Activated T-cell treated with anti-CD3 and anti-CD28 coated beads for 1 hour (primary cell): ENCODE results near the gene ZFP91.

ENCODE experiments used
- DNase-seq: peaks from one replicate; pipeline ENCODE4 v3.0.0-alpha.2; 2020; ENCODE audit warnings: low read depth

Gene ZFP91

DNA sequence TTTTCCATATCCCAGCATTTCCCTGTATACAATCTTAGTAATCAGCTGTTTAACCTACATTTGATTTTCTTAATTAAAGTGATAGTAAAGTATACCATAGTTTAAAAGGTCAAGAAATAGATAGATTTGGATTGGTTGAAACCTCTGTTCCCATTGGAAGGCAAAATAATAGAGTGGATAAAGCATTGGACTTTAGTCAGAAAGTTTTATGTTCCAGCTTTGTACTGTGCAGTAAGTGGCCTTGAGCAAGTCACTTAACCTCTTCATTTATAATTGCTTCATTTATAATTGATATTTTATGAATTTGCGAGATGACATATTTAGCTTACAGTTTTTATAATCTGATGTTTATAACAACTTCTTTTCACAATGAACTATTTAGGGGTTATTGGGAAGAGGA, 3.6 kb downstream of the ZFP91 start:
- no peak for DNase-seq

DNA sequence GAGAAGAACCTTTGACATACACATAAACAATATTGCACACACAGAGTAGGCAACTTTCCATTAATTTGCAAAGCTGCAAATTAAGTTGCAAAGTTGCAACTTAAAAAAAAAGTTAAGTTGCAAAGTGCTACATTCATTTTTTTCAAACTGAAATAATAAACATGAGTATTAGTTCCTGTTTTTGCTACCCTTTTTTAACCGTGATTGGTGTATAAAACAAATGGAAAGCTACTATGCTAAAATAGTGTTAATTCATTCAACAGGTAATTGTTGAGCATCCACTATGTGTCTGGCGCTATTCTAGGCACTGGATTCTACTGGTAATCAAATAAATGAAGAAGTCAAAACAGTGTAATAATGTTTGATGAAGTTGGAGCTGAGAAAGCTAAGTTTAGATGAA, 8.1 kb downstream of the ZFP91 start:
- DNase-seq = no peak

DNA sequence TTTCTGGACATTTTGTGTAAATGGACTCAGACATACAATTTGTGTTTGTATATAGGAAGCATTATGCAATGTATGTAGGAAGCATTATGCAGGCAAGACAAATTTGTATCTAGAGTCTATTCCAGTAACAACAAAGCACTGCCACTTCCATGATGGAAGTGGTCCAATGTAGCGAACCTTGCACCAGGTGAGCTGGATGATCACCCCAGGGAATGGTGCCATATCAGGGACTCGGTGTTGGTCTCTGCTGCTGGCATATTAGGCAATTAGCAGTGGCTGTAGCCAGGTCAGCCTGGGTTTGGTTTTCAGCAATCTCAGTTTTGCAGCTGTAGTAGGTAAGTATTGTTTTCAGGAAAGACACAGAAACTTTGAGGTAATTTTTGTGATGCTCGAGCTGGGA, 12.8 kb downstream of the ZFP91 start:
- DNase-seq = no peak

DNA sequence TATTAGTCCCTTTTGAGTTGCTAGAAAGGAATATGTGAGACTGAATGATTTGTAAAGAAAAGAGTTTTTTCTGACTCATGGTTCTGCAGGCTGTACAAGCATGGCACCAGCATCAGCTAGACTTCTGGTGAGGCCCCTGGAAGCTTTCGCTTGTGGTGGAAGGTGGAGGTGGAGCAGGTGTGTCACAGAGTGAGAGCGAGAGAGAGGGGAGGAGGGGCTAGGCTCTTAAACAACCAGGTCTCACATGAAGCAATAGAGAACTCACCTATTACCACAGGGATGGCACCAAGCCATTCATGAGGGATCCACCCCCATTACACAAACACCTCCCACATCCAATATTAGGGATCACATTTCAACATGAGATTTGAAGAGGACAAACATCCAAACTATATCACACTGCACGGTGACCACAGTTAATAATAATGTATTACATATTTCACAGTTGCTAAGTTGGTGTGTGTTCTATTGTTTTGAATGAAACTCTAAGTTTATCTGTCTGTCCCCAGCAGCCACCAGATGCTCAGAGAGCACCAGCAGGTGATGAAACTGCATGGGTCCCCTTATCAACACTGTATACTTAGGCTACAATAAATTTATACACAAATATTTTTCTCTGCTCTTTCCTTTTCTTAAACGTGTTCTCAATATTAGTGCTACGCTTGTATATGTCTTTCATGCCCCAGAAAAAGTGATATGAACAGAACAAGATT, 14.1 kb downstream of the ZFP91 start:
- DNase-seq = no peak

DNA sequence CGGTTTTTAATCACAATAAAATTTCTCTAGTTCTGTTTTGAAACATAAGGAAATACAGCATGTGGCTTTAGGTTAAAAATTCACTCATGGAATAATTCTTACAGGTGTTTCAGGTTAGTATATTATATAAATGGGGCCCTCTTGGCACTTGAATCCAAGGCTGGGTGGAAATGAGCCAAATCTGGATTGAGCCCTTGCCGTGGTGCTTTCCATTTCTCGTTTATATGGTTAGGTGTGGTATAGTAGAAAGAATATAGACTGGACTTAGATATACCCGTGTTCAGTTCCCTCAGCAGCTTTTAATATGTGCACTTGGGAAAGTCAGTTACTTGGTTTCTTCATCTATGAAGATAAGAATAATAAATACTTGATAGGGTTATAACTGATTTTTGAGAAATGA, 16.0 kb downstream of the ZFP91 start:
- DNase-seq = no peak

DNA sequence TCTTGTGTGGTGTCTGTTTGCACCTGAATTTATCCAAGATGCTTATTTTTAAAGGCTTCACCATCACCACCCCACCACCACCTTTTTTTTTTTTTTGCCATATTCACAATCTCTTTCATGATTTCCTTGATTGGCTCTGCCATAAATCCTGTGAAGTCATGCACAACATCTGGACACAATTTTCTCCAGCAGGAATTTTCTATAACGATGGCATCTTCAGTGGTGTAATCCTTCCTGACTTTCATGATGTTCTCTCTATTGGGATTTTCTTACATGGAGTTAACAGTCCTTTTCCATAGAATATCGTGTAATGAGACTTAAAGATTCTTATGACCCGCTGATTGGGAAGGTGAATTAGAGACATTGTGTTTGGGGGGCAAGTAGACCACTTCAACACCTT, 17.8 kb downstream of the ZFP91 start:
- no peak for DNase-seq

DNA sequence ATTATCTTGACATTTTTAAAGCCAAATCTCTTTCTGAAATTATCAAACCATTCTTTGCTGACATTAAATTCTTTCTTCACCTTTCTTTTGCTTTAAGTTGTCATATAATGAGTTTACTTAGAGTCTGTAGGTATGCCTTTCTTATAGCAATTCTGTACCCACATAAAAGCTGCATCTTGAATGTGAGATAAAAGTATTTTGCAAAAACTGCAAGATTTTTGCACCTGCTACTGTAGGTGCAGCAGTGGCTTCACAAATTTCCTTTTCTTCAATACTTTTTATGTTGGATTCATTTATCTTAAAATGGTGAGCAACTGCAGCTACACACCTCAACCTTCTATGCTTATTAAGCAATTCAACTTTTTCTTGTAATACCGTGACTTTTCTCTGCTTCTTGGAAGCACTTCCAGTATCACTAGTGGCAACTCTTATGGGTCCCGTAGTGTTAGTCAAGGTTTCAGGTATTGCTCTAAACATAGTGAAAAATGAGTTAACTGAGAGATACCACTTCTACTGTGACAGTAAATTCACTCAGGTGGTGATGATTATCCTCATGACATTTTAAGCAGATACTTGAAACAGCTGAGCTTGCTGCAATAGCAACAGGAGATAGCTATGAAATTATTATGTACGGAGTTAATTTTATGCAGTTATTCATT, 18.8 kb downstream of the ZFP91 start:
- no peak for DNase-seq

DNA sequence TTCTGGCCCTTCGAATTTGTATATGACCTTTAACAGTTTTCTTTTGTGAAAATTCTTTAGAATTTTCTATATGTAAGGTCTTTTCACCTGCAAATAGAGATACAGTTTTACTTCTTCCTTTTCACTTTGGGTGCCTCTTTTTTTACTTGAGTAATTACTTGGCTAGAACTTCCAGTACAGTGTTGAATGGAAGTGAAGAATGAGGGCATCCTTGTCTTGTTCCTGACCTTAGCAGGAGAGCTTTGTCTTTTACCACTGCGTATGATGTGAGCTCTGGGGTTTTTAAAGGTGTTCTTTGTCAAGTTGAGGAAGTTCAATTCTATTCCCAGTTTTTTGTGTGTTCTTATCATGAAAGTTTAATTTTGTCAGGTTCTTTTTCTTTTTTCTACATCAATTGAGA, 21.6 kb downstream of the ZFP91 start:
- DNase-seq = no peak

DNA sequence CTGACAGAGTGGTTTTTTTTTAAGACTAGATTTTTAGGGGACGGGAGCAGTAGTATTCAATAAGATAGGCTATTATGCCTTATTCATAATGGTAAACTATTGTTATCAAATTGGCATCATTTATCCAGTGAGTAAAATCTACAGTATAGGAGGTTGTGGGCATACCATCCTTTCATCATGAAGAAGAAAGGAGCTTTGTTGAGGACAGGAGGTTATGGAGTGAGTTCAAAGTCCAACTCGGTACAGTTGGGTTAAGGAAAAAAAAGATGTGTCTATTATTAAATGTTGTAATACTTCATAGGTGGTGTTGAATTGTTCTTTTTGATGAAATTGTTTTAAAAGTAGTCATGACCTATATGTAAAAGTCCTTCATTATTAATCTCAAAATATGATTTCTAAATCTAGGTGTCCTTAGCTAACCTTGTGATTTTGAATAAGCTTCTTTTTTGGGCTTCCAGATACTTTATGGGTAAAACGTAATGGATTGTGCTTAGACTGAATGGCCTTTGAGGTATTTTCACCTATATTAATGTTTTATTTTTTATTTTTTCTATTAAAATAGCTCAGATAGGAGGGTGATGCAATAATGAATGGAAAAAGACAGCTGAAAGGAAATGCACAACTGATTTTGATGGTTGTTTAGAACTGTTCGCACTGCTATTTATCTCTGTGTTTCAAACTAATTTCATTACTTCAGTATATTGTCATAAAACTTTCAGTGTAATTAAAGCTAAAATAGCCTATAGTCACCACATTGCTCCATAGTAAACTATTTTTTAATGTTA, 28.3 kb downstream of the ZFP91 start:
- no peak for DNase-seq

DNA sequence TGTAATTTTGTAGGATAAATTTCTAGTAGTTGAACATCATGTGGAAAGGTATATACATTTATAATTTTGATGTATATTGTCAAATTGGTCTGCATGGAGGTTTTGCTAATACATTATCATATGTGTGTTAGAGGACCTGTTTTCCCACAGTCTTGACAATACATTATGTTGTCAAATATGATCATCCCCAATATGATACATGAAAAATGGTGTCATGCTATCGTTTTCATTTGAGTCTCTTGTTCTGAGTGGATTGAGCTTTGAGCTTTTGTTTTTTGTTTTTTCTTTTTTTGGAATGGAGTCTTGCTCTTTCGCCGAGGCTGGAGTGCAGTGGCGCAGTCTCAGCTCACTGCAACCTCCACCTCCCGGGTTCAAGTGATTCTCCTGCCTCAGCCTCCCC, 29.5 kb downstream of the ZFP91 start:
- DNase-seq = no peak

DNA sequence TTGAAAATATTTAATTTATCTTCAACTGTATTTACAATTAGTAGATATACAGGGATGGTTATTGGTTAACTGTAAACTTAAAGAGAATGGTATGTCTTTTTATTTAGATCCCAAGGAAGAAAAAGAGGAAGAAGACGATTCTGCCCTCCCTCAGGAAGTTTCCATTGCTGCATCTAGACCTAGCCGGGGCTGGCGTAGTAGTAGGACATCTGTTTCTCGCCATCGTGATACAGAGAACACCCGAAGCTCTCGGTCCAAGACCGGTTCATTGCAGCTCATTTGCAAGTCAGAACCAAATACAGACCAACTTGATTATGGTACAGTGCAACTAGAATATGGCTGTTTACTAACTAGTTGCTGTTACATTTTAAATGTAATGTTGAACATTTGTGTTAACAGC, 30.9 kb downstream of the ZFP91 start:
- DNase-seq = no peak

DNA sequence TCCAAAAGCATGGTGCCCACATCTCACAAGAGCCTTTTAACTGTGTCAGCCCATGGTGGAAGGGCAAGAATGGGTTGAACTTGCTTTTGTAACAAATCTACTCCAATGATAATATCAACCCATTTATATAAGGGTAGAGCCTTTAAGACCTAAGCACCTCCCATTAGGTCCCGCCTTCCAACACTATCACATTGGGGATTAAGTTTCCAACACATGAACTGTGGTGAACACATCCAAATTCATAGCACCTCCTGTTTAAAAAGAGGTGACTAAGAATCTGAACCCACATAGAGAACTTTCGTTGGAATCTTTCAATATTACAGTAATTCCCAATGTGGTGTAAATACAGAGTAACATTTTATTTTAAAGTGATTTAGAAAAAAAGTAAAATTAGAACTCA, 34.4 kb downstream of the ZFP91 start:
- DNase-seq = no peak

DNA sequence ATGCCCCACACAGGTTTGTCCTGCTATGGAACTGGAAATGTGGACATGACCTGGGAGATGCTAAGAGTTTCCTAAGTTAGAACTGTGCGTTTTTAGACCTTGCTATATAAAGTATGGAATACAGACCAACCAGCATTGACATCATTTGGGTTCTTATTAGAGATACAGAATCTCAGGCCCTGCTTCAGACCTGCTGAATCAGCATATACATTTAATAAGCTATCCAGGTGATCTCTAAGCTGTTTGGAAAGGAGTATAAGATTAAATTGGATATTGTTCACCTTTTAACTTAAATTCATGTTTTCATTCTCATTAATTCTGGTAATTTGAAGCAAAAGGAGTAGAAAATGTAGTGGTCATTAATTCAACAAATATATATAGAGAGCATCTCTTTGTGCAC, 36.7 kb downstream of the ZFP91 start:
- DNase-seq = no peak

DNA sequence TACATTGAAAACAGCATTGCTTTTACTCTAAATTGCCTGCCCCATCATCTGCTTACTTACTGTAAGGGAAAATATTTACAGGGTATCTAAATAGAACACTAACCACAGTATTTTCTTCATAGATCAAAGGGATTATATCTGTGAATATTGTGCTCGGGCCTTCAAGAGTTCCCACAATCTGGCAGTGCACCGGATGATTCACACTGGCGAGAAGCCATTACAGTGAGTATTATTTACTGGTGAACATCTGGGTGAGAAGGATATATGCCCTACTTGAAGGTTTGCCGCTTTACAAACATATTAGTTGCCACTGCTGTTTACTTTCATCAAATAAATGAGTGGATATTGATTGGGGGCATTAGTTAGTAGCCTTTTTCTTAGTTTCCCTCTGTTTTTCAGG, 37.7 kb downstream of the ZFP91 start:
- DNase-seq = no peak

DNA sequence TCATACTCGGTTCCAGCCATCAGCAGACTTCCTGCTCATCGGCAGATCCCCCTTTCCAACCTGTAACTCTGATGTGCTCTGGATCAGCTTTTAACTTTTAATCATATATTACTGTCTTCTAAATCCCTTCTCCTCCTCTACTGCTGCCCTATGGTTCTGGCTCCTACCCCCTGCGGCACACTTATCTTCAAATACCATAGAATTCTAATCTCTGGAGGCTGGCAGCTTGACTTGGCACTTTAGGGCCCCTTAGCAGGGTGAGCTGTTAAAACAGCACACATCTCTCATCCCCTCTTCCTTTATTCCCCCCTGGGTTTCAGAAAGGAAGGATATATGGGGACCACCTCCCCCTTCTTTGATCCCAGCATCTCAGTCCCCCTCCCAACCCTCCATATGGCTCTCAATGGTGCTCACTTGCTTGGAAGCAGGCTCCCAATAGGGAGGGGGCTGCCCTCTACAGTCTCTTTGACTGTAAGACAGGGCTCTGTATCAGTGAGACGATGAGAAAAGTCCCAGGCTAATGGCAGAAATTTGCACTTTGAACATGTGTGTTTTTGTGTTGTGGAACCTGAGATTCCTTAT, 39.2 kb downstream of the ZFP91 start:
- DNase-seq = no peak

DNA sequence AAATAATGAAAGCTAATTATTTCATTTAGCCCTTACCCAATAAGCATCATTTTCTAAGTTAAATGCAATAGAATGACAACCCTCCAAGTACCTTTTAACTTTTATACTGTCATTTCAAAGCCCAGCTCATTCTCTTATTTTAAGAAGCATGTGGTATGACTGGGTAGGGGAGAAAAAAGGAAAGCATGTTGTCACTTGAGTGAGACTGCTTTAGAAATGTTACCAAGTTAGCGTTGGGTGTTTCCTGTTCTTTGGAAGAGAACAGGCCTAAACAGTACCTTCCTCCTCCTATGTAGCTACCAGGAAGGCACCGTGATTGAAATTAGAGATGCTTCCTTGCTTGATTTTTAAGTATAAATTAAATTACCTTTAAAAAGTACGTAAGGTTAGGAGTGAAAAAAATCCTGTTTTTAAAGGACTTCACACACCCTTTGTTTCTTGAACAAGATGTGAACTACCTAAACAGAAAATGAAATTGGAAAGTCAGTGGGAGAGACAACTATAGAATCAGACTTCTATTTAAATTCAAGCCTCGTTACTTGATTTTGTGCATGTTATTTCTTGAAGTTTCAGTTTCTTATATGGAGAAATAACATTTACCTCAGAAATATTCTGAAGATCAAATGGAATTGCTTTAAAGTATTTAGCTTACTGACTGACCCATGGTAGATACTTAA, 42.9 kb downstream of the ZFP91 start:
- no peak for DNase-seq

DNA sequence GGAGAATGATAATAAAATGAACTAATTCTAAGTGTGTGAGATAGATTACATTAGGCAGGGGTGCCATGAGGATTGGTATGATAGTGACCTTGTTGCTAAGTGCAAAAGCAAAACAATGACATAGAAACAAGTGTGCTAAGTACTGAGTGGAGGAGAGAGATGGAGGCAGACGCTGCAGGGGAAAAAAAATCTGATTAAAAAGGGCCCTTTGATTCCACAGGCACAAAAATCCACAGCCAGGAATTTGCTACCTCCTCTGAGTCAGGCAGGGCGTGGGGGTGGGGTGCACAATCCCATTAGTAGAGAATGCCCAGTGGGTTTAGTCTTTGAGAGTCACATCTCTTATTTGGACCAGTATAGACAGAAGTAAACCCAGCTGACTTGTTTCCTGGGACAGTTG, 43.5 kb downstream of the ZFP91 start, which contains the start of gene CNTF:
Gene CNTF, plus strand, starts transcription at position 322 of the 400 bp plus-strand sequence. CDS start 88 bp downstream, outside the sequence.
- DNase-seq = no peak

DNA sequence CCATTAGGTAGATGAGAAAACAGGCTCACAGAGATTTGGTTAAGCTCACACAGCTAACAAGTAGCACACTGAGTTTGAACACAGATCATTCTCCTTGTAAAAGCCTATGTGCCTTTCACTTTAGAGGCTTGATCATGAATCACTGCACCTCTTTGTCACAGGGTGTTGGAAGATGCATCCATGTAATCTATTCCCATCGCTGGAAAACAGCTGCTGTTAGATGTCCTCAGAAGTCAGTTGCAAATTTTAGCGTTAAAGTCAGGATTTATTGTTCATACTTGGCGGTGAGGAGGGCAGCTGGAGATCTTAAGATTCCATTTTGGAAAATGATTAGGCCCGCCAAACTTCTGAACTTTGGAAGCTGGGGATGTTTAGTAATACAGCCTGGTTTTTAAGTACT, 46.2 kb downstream of the ZFP91 start:
- DNase-seq = no peak

DNA sequence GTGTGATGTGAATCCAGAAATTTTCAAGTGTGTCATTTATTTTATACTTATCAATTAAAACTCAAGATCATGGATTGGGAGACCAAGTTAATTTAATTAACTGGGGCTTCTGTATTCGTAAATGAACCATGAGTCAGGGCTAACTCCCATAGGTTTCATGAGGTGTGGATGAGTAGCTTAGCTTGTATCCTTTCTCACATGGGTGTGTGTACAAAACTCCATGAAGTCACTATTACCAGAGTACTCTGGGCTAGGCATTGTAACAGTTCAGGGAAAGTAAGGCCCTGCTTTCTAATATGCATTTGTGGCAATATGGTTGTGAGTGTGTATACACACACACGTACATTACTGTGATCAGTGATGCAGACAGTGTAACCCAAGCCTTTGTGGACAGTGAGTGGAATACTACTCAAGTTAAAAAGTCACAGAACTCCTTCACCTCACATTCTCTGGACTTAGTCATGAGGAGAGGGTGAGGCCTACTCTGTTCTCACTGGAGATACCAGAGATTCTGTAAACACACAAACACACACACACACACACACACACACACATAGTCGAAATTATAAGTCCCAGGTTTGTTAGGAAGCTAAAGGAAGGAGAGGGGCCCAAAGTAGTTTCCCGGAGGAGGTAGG, 47.1 kb downstream of the ZFP91 start:
- no peak for DNase-seq

DNA sequence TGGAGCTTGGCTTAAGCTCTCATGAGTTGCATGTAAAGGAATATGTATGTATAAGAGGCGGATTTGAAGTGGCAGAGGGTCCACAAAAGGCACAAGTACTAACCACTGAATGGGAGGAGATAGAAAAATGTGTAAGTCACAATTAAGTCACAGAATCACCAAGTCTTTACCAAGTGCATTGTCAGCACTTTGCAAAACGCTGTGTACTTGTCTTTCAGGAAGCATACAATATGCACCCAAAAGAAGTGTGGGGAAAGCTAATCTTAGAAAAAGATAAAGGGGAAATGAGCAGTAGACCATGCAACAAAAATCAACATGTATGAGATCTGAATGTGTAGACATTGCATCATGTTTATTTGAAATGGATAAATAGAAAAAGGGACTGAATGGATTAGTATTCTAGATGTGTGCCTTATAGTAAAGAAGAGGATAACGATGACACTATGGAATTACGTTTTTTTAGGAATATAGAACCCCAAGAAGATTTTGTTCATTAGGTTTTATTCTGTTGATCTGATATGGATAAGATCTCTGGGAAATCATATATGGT, 48.1 kb downstream of the ZFP91 start:
- DNase-seq = no peak

DNA sequence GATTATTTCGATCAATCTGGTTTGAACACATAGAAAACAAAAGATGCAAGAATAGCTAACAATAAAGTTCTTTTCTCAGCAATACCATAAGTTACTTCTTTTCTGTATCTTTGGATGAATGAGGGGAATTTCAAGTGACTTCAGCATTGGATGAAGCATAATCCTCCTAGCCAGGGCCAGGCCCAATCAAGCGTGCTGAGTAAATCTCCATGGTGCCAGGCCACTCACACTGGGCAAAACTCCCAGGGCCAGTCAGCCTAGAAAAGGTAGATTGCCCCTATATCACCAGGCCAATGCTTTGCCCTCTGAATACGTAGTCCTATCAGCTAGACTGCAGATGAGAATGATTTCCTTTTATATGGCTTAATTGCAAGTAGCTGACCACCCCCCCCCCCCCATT, 49.6 kb downstream of the ZFP91 start:
- DNase-seq = no peak
